Transverse colon (tissue), 4 donors: Measurements from ENCODE around the gene PLD3. TPM values are rescaled to one million over a fixed set of nuclear protein-coding genes. Genes with fewer than 3 reads are reported as not detected.

ENCODE experiments used
- DNase-seq: peaks from one replicate; pipeline ENCODE4 v3.0.0-alpha.2; 2019
- H3K27ac ChIP-seq, 4 donors: fragments of 200-600 bp; sonication (generic); 2 replicates each; pipeline ENCODE4 v1.5.1; 2016 to 2018; ENCODE audit warnings: inconsistent platforms in 4 of 4
- H3K27me3 ChIP-seq: fragments of 200-600 bp; sonication (generic); 2 replicates; pipeline ENCODE4 v1.5.1; 2017; ENCODE audit warnings: inconsistent platforms
- H3K36me3 ChIP-seq, 4 donors: fragments of 200-600 bp; sonication (generic); 2 replicates each; pipeline ENCODE4 v1.5.1; 2017 to 2019; ENCODE audit warnings: inconsistent platforms in 4 of 4
- H3K4me1 ChIP-seq, 4 donors: fragments of 200-600 bp; sonication (generic); 2 replicates each; pipeline ENCODE4 v1.5.1; 2017 to 2020; ENCODE audit warnings: inconsistent platforms in 4 of 4
- H3K4me3 ChIP-seq, 4 donors: fragments of 200-600 bp; sonication (generic); 1 replicate in 1 of 4; 2 replicates in 3 of 4; pipeline versions ENCODE4 v1.5.1 to v1.6.1; 2017 to 2019; ENCODE audit warnings: inconsistent platforms in 4 of 4
- H3K9me3 ChIP-seq, 2 donors: fragments of 200-600 bp; sonication (generic); 2 replicates each; pipeline ENCODE4 v1.5.1; 2017 to 2019; ENCODE audit warnings: inconsistent platforms in 2 of 2
- EP300 ChIP-seq: sonication (generic); formaldehyde crosslinking; IDR thresholded peaks from one replicate; pipeline ENCODE4 v1.6.1; 2017; ENCODE audit warnings: antibody characterized with exemption, low read depth
- POLR2A ChIP-seq: fragments of 450-650 bp; IDR thresholded peaks from one replicate; pipeline ENCODE4 v1.6.1; 2016; ENCODE audit warnings: antibody characterized with exemption, mild to moderate bottlenecking, moderate library complexity
- POLR2AphosphoS5 ChIP-seq, 3 donors: sonication (generic); formaldehyde crosslinking; IDR thresholded peaks; one replicate each; pipeline ENCODE4 v1.6.1; 2016; ENCODE audit warnings: antibody characterized with exemption in 3 of 3
- WGBS, 2 donors: methylation state at CpG; one replicate each; pipeline ENCODE4 v1.1.5; 2018; ENCODE audit warnings: low coverage in 1 of 2; 5-methylcytosine and 5-hydroxymethylcytosine counted together
- in situ Hi-C, 4 donors: fragments of 200-750 bp; cut with MboI; loops; one replicate each; pipeline versions ENCODE4 v1.15.0 to v1.15.1; 2017; ENCODE audit warnings: low sequenced_read_pairs in 3 of 4, low pct_ligation_motif_present in 1 of 4, low pct_unique_long_range_greater_than_20kb in 1 of 4
- intact Hi-C: fragments of 100-400 bp; cut with DNase I; formaldehyde crosslinking; loops from one replicate; pipeline ENCODE4 v1.15.1; 2023; ENCODE audit warnings: low total_unique reads
- total RNA-seq, 4 donors: library from RNA; depleted of rRNA; stranded (reverse); fragments of >200 nt; gene quantifications; one replicate each; pipeline ENCODE4 v1.1.0, GENCODE V29; 2016
- TF ChIP-seq, protein P1 (sequence below), 5 experiments: fragments of 200-600 bp in 3 of 5; fragments of 450-650 bp in 2 of 5; sonication (generic) in 3 of 5; IDR thresholded peaks; 1 replicate in 2 of 5; 2 replicates in 3 of 5; pipeline ENCODE4 v1.5.1; 2016 to 2017; ENCODE audit warnings: antibody characterized with exemption in 5 of 5, inconsistent platforms in 3 of 5, mild to moderate bottlenecking in 2 of 5, moderate library complexity in 1 of 5

The PLD3 gene
- total RNA-seq, 4 donors from 2014 or later = 91.6 to 322 (median 179) TPM

DNA sequence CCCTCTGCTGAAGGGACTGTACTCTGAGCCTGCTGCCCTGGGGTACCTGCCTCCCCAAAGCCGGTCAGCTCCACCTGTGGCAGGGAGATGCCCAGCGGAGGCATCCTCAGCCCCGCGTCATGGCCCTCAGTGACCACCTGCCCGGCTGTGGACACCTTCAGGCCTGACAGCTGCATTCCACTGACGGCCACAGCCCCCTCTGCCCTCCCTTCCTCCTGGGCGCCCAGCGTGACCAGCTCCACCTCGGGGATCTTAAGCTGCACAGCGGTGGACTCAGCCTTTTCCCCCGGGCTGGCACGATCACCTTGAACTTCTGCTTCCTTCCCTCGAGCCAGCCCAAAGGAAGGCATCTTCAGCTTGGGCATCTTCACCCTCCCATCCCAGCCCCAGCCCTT, 46.3 kb downstream of the PLD3 start:
- Histone ChIP-seq H3K4me1 (no peaks in the 10 kb centered on the region), H3K27me3 (no peaks in the 10 kb centered on the region), H3K27ac (no peak overlapping the region), H3K4me3 (no peak overlapping the region), H3K36me3 (no peaks in the 10 kb centered on the region), H3K9me3 (no peaks in the 10 kb centered on the region)
- TF ChIP-seq, protein P1, sequence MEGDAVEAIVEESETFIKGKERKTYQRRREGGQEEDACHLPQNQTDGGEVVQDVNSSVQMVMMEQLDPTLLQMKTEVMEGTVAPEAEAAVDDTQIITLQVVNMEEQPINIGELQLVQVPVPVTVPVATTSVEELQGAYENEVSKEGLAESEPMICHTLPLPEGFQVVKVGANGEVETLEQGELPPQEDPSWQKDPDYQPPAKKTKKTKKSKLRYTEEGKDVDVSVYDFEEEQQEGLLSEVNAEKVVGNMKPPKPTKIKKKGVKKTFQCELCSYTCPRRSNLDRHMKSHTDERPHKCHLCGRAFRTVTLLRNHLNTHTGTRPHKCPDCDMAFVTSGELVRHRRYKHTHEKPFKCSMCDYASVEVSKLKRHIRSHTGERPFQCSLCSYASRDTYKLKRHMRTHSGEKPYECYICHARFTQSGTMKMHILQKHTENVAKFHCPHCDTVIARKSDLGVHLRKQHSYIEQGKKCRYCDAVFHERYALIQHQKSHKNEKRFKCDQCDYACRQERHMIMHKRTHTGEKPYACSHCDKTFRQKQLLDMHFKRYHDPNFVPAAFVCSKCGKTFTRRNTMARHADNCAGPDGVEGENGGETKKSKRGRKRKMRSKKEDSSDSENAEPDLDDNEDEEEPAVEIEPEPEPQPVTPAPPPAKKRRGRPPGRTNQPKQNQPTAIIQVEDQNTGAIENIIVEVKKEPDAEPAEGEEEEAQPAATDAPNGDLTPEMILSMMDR (IDR thresholded peaks at IDR 0.05) = no peak
- no peak for TF ChIP-seq POLR2A
- TF ChIP-seq POLR2AphosphoS5 (IDR thresholded peaks at IDR 0.05) = no peak
- no peak for TF ChIP-seq EP300
- no peak for DNase-seq
- in situ Hi-C loops = no loop called here
- intact Hi-C loops = no loop called here
- 70% methylated on average over 12 of the region's 13 CpGs; no CpG with 5 or more reads in 1 of the 2 donors for WGBS, 2 donors

- 81 to 98% methylated on average over 7 to 14 of the region's 14 CpGs for WGBS, 2 donors
- in situ Hi-C loops = no loop called here
Measured at GRCh38 chr19:40395956-40396355, 47.5 kb downstream of the PLD3 start.

GRCh38 chr19:40396886-40397567, 48.5 kb downstream of the PLD3 start:
- intact Hi-C loops (no loop called here), in situ Hi-C loops (no loop called here)
- Histone ChIP-seq H3K4me1 (no peaks in the 10 kb centered on the region), H3K27ac (no peak overlapping the region), H3K27me3 (no peaks in the 10 kb centered on the region), H3K36me3 (no peaks in the 10 kb centered on the region), H3K4me3 (no peak overlapping the region), H3K9me3 (no peaks in the 10 kb centered on the region)
- 88% methylated on average over 20 of the region's 20 CpGs; no CpG with 5 or more reads in 1 of the 2 donors for WGBS, 2 donors
- no peak for TF ChIP-seq EP300
- no peak for TF ChIP-seq POLR2AphosphoS5 (IDR thresholded peaks at IDR 0.05)
- TF ChIP-seq, protein P1 (IDR thresholded peaks at IDR 0.05) = no peak
- TF ChIP-seq POLR2A = no peak
- no peak for DNase-seq

More at GRCh38 chr19:40395956-40396355, 47.5 kb downstream of the PLD3 start:
- no peak for DNase-seq
- TF ChIP-seq, protein P1 (IDR thresholded peaks at IDR 0.05) = no peak
- TF ChIP-seq EP300 = no peak
- no peak for TF ChIP-seq POLR2AphosphoS5 (IDR thresholded peaks at IDR 0.05)
- no peak for TF ChIP-seq POLR2A
- Histone ChIP-seq H3K27ac (no peak overlapping the region), H3K27me3 (no peaks in the 10 kb centered on the region), H3K4me1 (no peaks in the 10 kb centered on the region), H3K9me3 (no peaks in the 10 kb centered on the region), H3K36me3 (no peaks in the 10 kb centered on the region), H3K4me3 (no peak overlapping the region)
- intact Hi-C loops = no loop called here

DNA sequence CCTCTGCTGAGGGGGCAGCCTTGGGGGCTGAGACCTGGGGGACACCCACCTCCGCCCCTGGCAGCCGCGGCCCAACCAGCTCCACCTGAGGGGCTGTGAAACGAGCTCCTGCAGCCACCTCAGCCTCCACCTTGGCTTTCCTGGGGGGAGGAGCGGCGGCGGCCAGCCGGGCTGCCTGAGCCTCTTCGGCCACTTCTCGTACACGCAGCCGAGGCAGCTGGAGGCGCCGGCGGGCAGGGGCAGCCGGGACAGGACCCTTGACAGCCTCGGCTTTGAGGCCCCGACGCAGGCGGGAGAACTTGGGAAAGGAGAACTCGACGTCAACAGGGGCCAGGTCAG, 49.0 kb downstream of the PLD3 start:
- Histone ChIP-seq H3K36me3 (no peaks in the 10 kb centered on the region), H3K4me3 (no peak overlapping the region), H3K27me3 (no peaks in the 10 kb centered on the region), H3K27ac (no peak overlapping the region), H3K4me1 (no peaks in the 10 kb centered on the region), H3K9me3 (no peaks in the 10 kb centered on the region)
- DNase-seq = no peak
- no peak for TF ChIP-seq POLR2AphosphoS5 (IDR thresholded peaks at IDR 0.05)
- TF ChIP-seq, protein P1 (IDR thresholded peaks at IDR 0.05) = no peak
- TF ChIP-seq EP300 = no peak
- TF ChIP-seq POLR2A = no peak
- WGBS, 2 donors = 93 to 94% methylated on average over 3 to 16 of the region's 22 CpGs
- in situ Hi-C loops (no loop called here), intact Hi-C loops (no loop called here)
